Measurements from ENCODE around the gene FN1. TPM values are rescaled to one million over a fixed set of nuclear protein-coding genes. Genes with fewer than 3 reads are reported as not detected.

The FN1 gene
- total and polyA plus RNA-seq, 2 of the 8 experiments (the other 6 are each of a cell fraction or from before 2014, with no cell fraction given) = 42.9 to 109 TPM

GRCh38 chr2:215392687-215393270, 43.1 kb downstream of the FN1 start:
- Histone ChIP-seq H2BK5ac (ENCODE audit: low read depth, low read length) (no peak overlapping the region), H4K5ac (ENCODE audit: insufficient read length, low read depth, low read length) (no peak overlapping the region), H3K4me3 (ENCODE audit: extremely low read depth in 1 of 4, insufficient read depth in 2 of 4, low read depth in 3 of 4, low read length in 4 of 4) (no peak overlapping the region), H3K4ac (replicated peaks; ENCODE audit: insufficient read length, low read depth, low read length) (no peak overlapping the region), H3K9ac (replicated peaks in 1 of 4; ENCODE audit: extremely low read depth in 1 of 4, low read depth in 3 of 4, low read length in 3 of 4) (no peak overlapping the region), H3K27ac (ENCODE audit: low read depth, low read length) (no peak overlapping the region), H4K91ac (replicated peaks; ENCODE audit: insufficient read length, low read length) (no peak overlapping the region), H3K79me1 (ENCODE audit: low read depth, low read length) (no peaks in the 10 kb centered on the region), H2BK120ac (replicated peaks; ENCODE audit: low read depth, low read length) (no peak overlapping the region), H3K23me2 (ENCODE audit: low read depth, low read length) (no peaks in the 10 kb centered on the region), H3K27me3 (replicated peaks in 1 of 4; ENCODE audit: control insufficient read depth in 3 of 4, extremely low read depth in 1 of 4, insufficient read depth in 3 of 4, low read length in 3 of 4) (no peaks in the 10 kb centered on the region), H3K56ac (replicated peaks; ENCODE audit: insufficient read length, low read depth, low read length) (no peak overlapping the region), H3K36me3 (ENCODE audit: control insufficient read depth in 2 of 4, insufficient read depth in 4 of 4, low read length in 3 of 4) (peaks cover 2 to 26% (median 10%) of the 10 kb centered on the region in 4 experiments; a peak in 3 of 8 replicates), H4K8ac (ENCODE audit: extremely low read depth, insufficient read depth, low read length) (no peak overlapping the region; the same call in 1 of the 2 replicates), H2BK20ac (ENCODE audit: low read length) (no peak overlapping the region), H3K4me2 (ENCODE audit: insufficient read depth in 1 of 2, low read depth in 2 of 2, low read length in 2 of 2) (no peak overlapping the region), H3K18ac (ENCODE audit: extremely low read depth, low read length) (no peak overlapping the region), H3K9me3 (ENCODE audit: insufficient read depth in 2 of 2, low read depth in 1 of 2, low read length in 1 of 2) (no peaks in the 10 kb centered on the region), H2AK5ac (ENCODE audit: low read depth, low read length) (no peak overlapping the region), H2AFZ (ENCODE audit: low read length) (no peak overlapping the region), H3K4me1 (replicated peaks in 1 of 4; ENCODE audit: control insufficient read depth in 3 of 4, insufficient read depth in 4 of 4, low read length in 3 of 4) (peaks cover 2 to 6% (median 4%) of the 10 kb centered on the region in 4 experiments; a peak in 4 of 7 replicates), H4K20me1 (replicated peaks in 1 of 2; ENCODE audit: control insufficient read depth in 1 of 2, insufficient read depth in 2 of 2, low read length in 2 of 2) (no peaks in the 10 kb centered on the region), H2BK12ac (ENCODE audit: low read depth, low read length) (no peak overlapping the region), H3K23ac (ENCODE audit: insufficient read length) (no peak overlapping the region), H3K14ac (ENCODE audit: insufficient read length) (no peak overlapping the region), H3K79me2 (ENCODE audit: control insufficient read depth in 1 of 2, insufficient read depth in 2 of 2, low read length in 2 of 2) (no peaks in the 10 kb centered on the region), H2BK15ac (ENCODE audit: low read length) (no peak overlapping the region)
- FAIRE-seq (no peak), DNase-seq (ENCODE audit: low read depth in 1 of 2, low spot score in 2 of 2) (no peak)
- CTCF ChIA-PET (ENCODE audit: partially characterized antibody) = no interaction called here
- POLR2A ChIA-PET (ENCODE audit: partially characterized antibody) = no interaction called here
- WGBS, 2 experiments (ENCODE audit: extremely low coverage in 1 of 2, insufficient coverage in 1 of 2, insufficient read length in 1 of 2, insufficient replicate concordance in 2 of 2, low coverage in 1 of 2, low lambda C conversion rate in 2 of 2, missing lambda C conversion rate in 1 of 2) = 96% methylated on average over 11 of the region's 12 CpGs; no CpG with 5 or more reads in 1 of the 2 experiments
- no peak for TF ChIP-seq RFX5 (IDR thresholded peaks at IDR 0.05; ENCODE audit: borderline replicate concordance, low read depth, low read length)
- no peak for TF ChIP-seq KDM1A (IDR thresholded peaks at IDR 0.05; ENCODE audit: borderline replicate concordance, low read length)
- no peak for TF ChIP-seq GABPA (IDR thresholded peaks at IDR 0.05; ENCODE audit: borderline replicate concordance, insufficient read depth, low read length)
